Ovary (tissue), 3 donors: ENCODE results near the gene PTDSS2.

Experiments used
- CTCF ChIP-seq, 3 donors: fragments of 450-650 bp in 2 of 3; fragments of 200-600 bp in 1 of 3; IDR thresholded peaks; one replicate each; pipeline versions ENCODE4 v1.5.1 to v1.8.0; 2016 to 2022; ENCODE audit warnings: antibody characterized with exemption in 3 of 3, mild to moderate bottlenecking in 1 of 3
- POLR2A ChIP-seq: fragments of 450-650 bp; IDR thresholded peaks from one replicate; pipeline ENCODE4 v1.6.1; 2017; ENCODE audit warnings: antibody characterized with exemption, mild to moderate bottlenecking, moderate library complexity
- donor health status: DM: no; HTN: no; CAD: no.

DNA sequence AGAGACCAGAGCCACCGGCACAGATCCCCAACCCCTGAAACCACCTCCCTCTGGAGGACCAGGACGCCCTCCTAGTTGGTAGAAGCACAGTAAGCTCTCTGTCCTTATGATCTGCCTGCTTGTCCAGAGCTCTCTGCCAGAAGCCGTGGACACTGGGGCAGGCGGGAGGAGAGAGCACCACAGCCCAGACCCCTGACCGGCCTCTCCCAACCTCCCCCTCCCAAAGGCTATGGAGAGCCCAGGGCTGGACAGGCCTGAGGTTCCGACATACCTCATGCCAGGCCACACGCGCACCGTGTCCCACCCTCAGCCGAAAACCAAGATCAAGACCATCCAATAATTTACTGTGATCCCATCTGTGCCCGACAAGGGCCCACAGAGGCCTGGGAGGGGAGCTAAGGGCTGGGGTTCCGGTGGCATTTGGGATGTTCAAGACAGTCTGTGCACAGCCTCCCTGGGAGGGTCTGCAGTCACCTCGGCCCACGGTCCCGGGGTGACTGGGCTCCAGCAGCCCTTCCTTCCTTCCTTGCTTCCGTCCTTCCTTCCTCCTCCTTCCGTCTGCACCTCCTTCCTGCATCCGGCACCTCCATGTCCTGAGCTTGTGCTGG is 81.9 kb downstream of the PTDSS2 start:
- TF ChIP-seq CTCF (IDR thresholded peaks at IDR 0.05) (no peak), POLR2A (no peak)
